Measurements from ENCODE around the gene RPRD1B.

RPRD1B gene

GRCh38 chr20:38078084-38078483 lies 44.5 kb downstream of the RPRD1B start:
- DNase-seq (ENCODE audit: low read depth): no peak
- H3K4me3 ChIP-seq (ENCODE audit: control insufficient read depth, low read depth, low read length): no peak overlapping the region
- no peak for TF ChIP-seq CTCF (IDR thresholded peaks at IDR 0.05; ENCODE audit: control insufficient read depth, insufficient read depth, low read depth, low read length, missing control alignments)

GRCh38 chr20:38079353-38079752 lies 45.8 kb downstream of the RPRD1B start:
- no peak for TF ChIP-seq CTCF (IDR thresholded peaks at IDR 0.05; ENCODE audit: control insufficient read depth, insufficient read depth, low read depth, low read length, missing control alignments)
- H3K4me3 ChIP-seq (ENCODE audit: control insufficient read depth, low read depth, low read length): no peak overlapping the region
- no peak for DNase-seq (ENCODE audit: low read depth)

- no peak overlapping the region for H3K4me3 ChIP-seq (ENCODE audit: control insufficient read depth, low read depth, low read length)
- no peak for TF ChIP-seq CTCF (IDR thresholded peaks at IDR 0.05; ENCODE audit: control insufficient read depth, insufficient read depth, low read depth, low read length, missing control alignments)
- DNase-seq (ENCODE audit: low read depth): no peak
Measured at GRCh38 chr20:38081575-38081974, 48.0 kb downstream of the RPRD1B start.

GRCh38 chr20:38082894-38083293 lies 49.3 kb downstream of the RPRD1B start:
- no peak for TF ChIP-seq CTCF (IDR thresholded peaks at IDR 0.05; ENCODE audit: control insufficient read depth, insufficient read depth, low read depth, low read length, missing control alignments)
- no peak overlapping the region for H3K4me3 ChIP-seq (ENCODE audit: control insufficient read depth, low read depth, low read length)
- DNase-seq (ENCODE audit: low read depth): no peak

DNA sequence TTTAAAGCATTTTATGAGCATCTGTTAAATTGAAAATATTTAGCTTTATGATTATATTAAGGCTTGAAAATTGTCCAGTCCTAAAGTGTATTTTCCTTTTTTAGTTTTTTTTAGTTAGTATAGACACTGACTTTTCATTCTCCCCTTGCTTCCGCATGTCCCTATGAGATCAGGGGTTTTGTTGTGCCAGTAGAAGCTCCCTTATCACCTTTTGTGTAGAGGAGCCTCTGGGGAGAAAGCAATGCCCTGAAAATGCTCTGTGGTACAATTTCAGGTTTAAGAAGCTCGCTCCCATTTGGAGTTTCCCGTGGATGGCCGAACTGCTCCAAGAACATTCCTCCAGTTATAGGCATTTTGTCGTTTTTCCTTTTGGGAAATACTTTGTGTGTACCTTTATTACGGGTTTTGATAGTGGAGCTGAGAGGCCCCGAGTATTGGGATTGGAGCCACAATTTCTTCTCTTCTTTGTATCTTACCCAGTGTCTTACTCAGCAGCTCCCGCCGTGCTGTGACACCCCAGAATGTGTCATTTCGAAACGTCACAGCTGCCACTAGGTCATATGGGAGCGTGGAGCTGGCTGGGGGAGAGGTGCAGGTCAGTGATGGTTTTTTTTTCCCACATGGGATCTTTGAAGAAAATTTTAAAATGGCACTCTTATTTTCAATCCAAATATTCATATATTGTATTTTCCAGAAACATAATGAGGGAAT lies 49.9 kb downstream of the RPRD1B start:
- no peak overlapping the region for H3K4me3 ChIP-seq (ENCODE audit: control insufficient read depth, low read depth, low read length)
- no peak for TF ChIP-seq CTCF (IDR thresholded peaks at IDR 0.05; ENCODE audit: control insufficient read depth, insufficient read depth, low read depth, low read length, missing control alignments)
- no peak for DNase-seq (ENCODE audit: low read depth)

GRCh38 chr20:38084425-38084951 lies 50.9 kb downstream of the RPRD1B start:
- no peak overlapping the region for H3K4me3 ChIP-seq (ENCODE audit: control insufficient read depth, low read depth, low read length)
- no peak for DNase-seq (ENCODE audit: low read depth)
- no peak for TF ChIP-seq CTCF (IDR thresholded peaks at IDR 0.05; ENCODE audit: control insufficient read depth, insufficient read depth, low read depth, low read length, missing control alignments)

All from AG09309 (cell line).